ENCODE results near the gene TBP.

The TBP gene

DNA sequence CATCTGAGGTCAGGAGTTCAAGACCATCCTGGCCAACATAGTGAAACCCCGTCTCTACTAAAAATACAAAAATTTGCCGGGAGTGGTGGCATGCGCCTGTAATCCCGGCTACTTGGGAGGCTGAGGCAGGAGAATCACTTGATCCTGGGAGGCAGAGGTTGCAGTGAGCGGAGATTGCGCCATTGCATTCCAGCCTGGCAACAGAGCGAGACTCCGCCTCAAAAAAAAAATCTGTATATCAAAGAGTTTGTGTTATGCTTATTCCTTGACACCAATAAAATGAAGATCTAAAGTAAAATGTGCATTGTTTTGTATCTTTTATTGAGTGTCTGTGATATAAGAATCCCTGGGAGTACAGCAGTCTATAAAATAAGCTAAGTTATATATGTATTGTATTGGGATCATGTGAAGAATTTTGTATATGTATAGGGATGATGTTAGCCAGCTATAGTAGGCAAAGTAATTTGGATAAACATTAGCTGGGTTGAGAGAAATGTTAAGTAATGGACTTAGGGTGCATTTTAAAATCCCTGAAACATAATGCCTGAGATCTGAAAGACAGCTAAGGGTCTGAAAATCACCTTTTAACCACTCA is 10.9 kb downstream of the TBP start:
- TF ChIP-seq, protein P1, sequence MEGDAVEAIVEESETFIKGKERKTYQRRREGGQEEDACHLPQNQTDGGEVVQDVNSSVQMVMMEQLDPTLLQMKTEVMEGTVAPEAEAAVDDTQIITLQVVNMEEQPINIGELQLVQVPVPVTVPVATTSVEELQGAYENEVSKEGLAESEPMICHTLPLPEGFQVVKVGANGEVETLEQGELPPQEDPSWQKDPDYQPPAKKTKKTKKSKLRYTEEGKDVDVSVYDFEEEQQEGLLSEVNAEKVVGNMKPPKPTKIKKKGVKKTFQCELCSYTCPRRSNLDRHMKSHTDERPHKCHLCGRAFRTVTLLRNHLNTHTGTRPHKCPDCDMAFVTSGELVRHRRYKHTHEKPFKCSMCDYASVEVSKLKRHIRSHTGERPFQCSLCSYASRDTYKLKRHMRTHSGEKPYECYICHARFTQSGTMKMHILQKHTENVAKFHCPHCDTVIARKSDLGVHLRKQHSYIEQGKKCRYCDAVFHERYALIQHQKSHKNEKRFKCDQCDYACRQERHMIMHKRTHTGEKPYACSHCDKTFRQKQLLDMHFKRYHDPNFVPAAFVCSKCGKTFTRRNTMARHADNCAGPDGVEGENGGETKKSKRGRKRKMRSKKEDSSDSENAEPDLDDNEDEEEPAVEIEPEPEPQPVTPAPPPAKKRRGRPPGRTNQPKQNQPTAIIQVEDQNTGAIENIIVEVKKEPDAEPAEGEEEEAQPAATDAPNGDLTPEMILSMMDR (IDR thresholded peaks at IDR 0.05; ENCODE audit: unreplicated experiment in 3 of 3) = no peak
- Mint-ChIP-seq H3K27ac (no peak overlapping the region), H3K9me3 (no peaks in the 10 kb centered on the region), H3K27me3 (ENCODE audit: low read depth) (no peaks in the 10 kb centered on the region), H3K36me3 (ENCODE audit: low read depth) (peaks cover 50% of the 10 kb centered on the region), H3K4me1 (no peaks in the 10 kb centered on the region), H3K4me3 (no peak overlapping the region)

DNA sequence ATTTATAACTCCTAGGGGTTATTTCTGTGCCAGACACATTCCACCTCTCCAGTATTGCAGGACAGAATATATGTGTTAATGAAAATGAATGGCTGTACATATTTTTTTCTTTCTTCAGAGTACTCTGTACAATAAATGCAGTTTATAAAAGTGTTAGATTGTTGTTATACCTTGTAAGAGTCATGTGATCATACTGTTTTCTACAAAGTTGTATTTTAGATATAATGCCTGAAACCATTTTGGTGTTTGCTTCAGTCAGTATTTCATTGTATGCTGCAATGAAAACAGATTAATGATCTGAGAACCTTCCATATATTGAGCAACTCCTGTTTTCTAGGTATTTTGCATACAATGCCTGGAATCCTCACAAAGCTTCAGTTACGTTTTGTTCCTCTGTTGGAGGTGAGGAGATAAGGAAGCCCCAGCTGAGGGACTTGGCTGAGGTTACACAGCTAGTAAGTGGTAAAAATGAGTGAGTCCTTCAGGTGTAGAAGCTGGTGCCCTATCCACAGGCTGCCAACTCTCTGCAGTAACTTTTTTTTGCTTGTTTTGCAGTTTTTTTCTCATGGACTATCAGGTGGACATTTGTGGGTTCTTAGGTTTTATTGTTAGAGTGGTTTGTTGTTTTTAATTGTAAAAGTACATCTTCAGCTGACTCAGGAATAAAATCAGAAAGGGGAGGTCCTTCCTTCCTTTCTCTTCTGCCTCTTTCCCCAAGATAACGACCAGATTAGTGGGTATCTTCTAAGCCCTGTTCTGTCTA is 18.7 kb downstream of the TBP start:
- H3K4me1 Mint-ChIP-seq = no peaks in the 10 kb centered on the region
- TF ChIP-seq, protein P1 (IDR thresholded peaks at IDR 0.05; ENCODE audit: unreplicated experiment in 3 of 3) = no peak
- H3K36me3 Mint-ChIP-seq (ENCODE audit: low read depth) = peaks cover 39% of the 10 kb centered on the region
- no peaks in the 10 kb centered on the region for H3K9me3 Mint-ChIP-seq
- H3K27ac Mint-ChIP-seq = no peak overlapping the region
- no peak overlapping the region for H3K4me3 Mint-ChIP-seq
- no peaks in the 10 kb centered on the region for H3K27me3 Mint-ChIP-seq (ENCODE audit: low read depth)

DNA sequence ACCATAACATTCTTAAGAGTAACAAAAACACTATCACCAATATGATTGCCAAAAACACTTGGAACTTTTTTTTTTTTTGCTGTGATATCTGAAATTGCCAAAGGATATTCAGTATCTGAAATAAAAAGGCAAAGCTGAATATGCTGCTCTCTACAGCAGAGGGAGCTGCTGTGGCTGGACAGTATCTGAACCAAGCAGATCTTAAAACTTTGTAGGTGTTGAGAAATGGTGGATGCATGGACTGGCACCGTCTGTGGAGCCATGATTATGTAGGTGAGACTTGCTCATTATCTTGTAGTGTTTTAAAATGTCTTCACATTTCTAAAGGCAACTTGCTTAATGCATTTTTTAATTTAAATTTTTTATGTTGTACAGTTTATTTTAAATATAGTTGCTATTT is 21.1 kb downstream of the TBP start:
- Mint-ChIP-seq H3K4me3 (no peak overlapping the region), H3K36me3 (ENCODE audit: low read depth) (peaks cover 36% of the 10 kb centered on the region), H3K27me3 (ENCODE audit: low read depth) (no peaks in the 10 kb centered on the region), H3K9me3 (no peaks in the 10 kb centered on the region), H3K27ac (no peak overlapping the region), H3K4me1 (no peaks in the 10 kb centered on the region)
- TF ChIP-seq, protein P1 (IDR thresholded peaks at IDR 0.05; ENCODE audit: unreplicated experiment in 3 of 3) = peak in 2 of 3 experiments; percentile 37 to 45

DNA sequence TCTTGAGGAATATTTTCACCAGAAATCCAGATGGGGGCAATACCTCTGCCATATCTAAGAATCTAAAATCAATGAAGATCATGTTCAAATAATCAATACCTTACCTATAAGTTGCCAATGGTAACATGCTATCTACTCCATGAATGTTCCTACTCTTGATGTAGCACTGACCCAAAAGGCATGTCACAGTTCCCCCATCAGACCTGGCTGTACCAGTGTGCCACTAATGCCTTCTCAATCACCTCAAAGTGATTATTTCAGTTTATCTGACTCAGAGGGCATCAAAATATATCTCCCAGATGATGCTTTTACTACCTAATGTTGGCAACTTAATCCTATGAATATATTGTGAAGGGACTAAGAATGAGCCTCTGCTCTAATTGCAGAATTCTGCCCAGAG is 24.7 kb downstream of the TBP start:
- TF ChIP-seq, protein P1 (IDR thresholded peaks at IDR 0.05; ENCODE audit: unreplicated experiment in 3 of 3) = no peak
- H3K27ac Mint-ChIP-seq = no peak overlapping the region
- peaks cover 6% of the 10 kb centered on the region for H3K4me1 Mint-ChIP-seq
- H3K27me3 Mint-ChIP-seq (ENCODE audit: low read depth) = no peaks in the 10 kb centered on the region
- no peaks in the 10 kb centered on the region for H3K9me3 Mint-ChIP-seq
- H3K4me3 Mint-ChIP-seq = no peak overlapping the region
- H3K36me3 Mint-ChIP-seq (ENCODE audit: low read depth) = peaks cover 42% of the 10 kb centered on the region

DNA sequence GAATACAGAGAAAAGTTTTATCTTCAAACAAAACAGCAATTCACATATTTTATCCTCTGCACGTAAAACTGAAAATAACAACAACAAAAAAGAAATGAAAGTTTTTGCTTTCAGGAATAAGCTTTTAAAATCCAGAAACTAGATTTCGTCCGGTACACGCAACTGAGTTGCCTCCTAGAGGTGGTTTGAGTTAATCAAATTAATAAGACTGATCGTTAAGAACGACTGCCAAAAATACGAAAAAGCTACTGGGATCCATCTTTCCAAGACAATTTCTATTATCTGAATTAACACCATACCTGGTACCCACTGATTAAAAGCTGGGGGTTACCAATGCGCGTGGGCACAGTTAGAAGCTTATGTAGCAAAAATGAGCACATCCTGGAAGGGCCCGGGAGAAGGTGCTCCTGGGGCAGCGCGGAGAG is 29.6 kb downstream of the TBP start:
- TF ChIP-seq, protein P1 (IDR thresholded peaks at IDR 0.05; ENCODE audit: unreplicated experiment in 3 of 3) = peak in 1 of 3 experiments; percentile 8
- Mint-ChIP-seq H3K9me3 (no peaks in the 10 kb centered on the region), H3K4me3 (peak overlapping the region; percentile 93 to 99 (median 97)), H3K4me1 (peaks cover 18% of the 10 kb centered on the region), H3K36me3 (ENCODE audit: low read depth) (peaks cover 36% of the 10 kb centered on the region), H3K27me3 (ENCODE audit: low read depth) (no peaks in the 10 kb centered on the region), H3K27ac (peak overlapping the region; percentile 87 to 98 (median 92))

Data from nephron (organoid).